Psoas muscle (tissue), 8 donors: ENCODE measurements around the gene POLN. TPM values are rescaled to one million over a fixed set of nuclear protein-coding genes. Genes with fewer than 3 reads are reported as not detected.
"Not testable (repeated sequence)": the region's sequence is repeated elsewhere in the genome, so short reads cannot be mapped to it uniquely, and the experiment has no call there.

ENCODE experiments used
- ATAC-seq, 4 donors: fragments of 200-7000 bp; cut with Tn5 transposase; one replicate each; pipeline ENCODE4 v1.9.1; 2020; ENCODE audit warnings: moderate library complexity in 3 of 4, mild to moderate bottlenecking in 2 of 4
- DNase-seq, 2 donors: peaks; one replicate each; pipeline ENCODE4 v3.0.0-alpha.2; 2020
- H3K27ac ChIP-seq: fragments of 200-600 bp; one replicate; pipeline ENCODE4 v1.8.0; 2022
- H3K27me3 ChIP-seq, 3 donors: fragments of 200-600 bp in 1 of 3; one replicate each; pipeline versions ENCODE4 v1.6.1 to v1.8.0; 2013 to 2022; ENCODE audit warnings: low read length in 2 of 3, mild to moderate bottlenecking in 2 of 3, moderate library complexity in 1 of 3; ENCODE audit not compliant: insufficient read depth in 3 of 3
- H3K36me3 ChIP-seq, 2 donors: fragments of 200-600 bp in 1 of 2; one replicate each; pipeline versions ENCODE4 v1.6.1 to v1.8.0; 2013 to 2022; ENCODE audit warnings: low read depth in 1 of 2, mild to moderate bottlenecking in 1 of 2, moderate library complexity in 1 of 2; ENCODE audit not compliant: insufficient read depth in 1 of 2
- H3K4me1 ChIP-seq: fragments of 200-600 bp; one replicate; pipeline ENCODE4 v1.8.0; 2022
- H3K4me3 ChIP-seq: fragments of 200-600 bp; one replicate; pipeline ENCODE4 v1.8.0; 2022; ENCODE audit warnings: mild to moderate bottlenecking
- H3K9me3 ChIP-seq: fragments of 200-600 bp; one replicate; pipeline ENCODE4 v1.8.0; 2022
- CTCF ChIP-seq: fragments of 200-600 bp; IDR thresholded peaks from one replicate; pipeline ENCODE4 v1.8.0; 2022; ENCODE audit warnings: antibody characterized with exemption
- WGBS, 3 donors: extraction: QIAGEN DNeasy Blood & Tissue Kit; methylation state at CpG; one replicate each; pipeline versions ENCODE4 v1.1.6 to v1.1.7; 2013; 5-methylcytosine and 5-hydroxymethylcytosine counted together
- intact Hi-C, 2 donors: fragments of 100-400 bp; cut with DNase I; formaldehyde crosslinking; loops; one replicate each; pipeline versions ENCODE4 v1.11.0 to v1.14.2; 2022
- polyA plus RNA-seq, 3 donors: library from polyadenylated mRNA; stranded (reverse); fragments of 200-250 nt; gene quantifications; one replicate each; pipeline ENCODE4 v1.2.3, GENCODE V29; 2013
- total RNA-seq, 4 donors: library from RNA; stranded (reverse); fragmentation: NEBNext Ultra II Directional in 2 of 4; extraction: Animal tissue kit (Norgen Biotek cat#: 25700) in 2 of 4; gene quantifications; one replicate each; pipeline versions ENCODE4 v1.2.1 to v1.2.4, GENCODE V29; 2021 to 2023
- donor health status: healthy with polysubstance abuse.
- donor health status: DM: no; HTN: no; CAD: no; lungs with moderate emphysema.
- donor health status: Bipolar disorder and iron deficiency.
- donor health status: healthy.
- donor health status: DM: yes; HTN: yes; CAD: no.
- donor health status: DM: no; HTN: no; CAD: no.
- donor health status: DM: no; HTN: no; CAD: no.
- donor health status: DM: yes; HTN: yes; CAD: no.

The POLN gene
- total and polyA plus RNA-seq, 7 donors: 0.44 to 3.0 (median 0.95) TPM

GRCh38 chr4:2036327-2036726, 205.6 kb downstream of the POLN start:
- Histone ChIP-seq H3K9me3 (no peaks in the 10 kb centered on the region), H3K27ac (no peak overlapping the region), H3K4me1 (peaks cover 7% of the 10 kb centered on the region), H3K4me3 (no peak overlapping the region), H3K36me3 (no peaks in the 10 kb centered on the region), H3K27me3 (peaks cover 0 to 38% (median 10%) of the 10 kb centered on the region in 3 donors)
- WGBS, 3 donors: 73 to 80% (median 78%) methylated on average over 10 of the region's 10 CpGs
- intact Hi-C loops: no loop called here
- no peak for TF ChIP-seq CTCF
- ATAC-seq (no peak), DNase-seq (no peak)

DNA sequence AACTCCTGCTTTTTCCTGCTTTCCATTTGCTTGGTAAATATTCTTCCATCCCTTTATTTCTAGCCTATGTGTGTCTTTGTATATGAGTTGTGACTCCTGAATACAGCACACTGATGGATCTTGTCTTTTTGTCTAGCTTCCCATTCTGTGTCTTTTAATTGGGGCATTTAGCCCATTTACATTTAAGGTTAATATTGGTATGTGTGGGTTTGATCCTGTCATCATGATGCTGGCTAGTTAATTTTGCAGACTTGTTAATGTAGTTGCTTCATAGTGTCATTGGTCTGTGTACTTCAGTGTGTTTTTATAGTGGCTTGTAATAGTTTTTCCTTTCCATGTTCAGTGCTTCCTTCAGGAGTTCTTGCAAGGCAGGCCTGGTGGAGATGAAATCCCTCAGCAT, 210.8 kb downstream of the POLN start:
- H3K4me1 ChIP-seq, ATAC-seq, H3K27ac ChIP-seq, H3K4me3 ChIP-seq, DNase-seq, H3K9me3 ChIP-seq, H3K36me3 ChIP-seq, intact Hi-C loops: not testable (repeated sequence)
- H3K27me3 ChIP-seq: peaks cover 0 to 15% (median 3%) of the 10 kb centered on the region in 3 donors

- H3K4me3 ChIP-seq, H3K9me3 ChIP-seq, H3K36me3 ChIP-seq, H3K27me3 ChIP-seq, H3K27ac ChIP-seq, intact Hi-C loops, ATAC-seq, DNase-seq, H3K4me1 ChIP-seq: not testable (repeated sequence)
- 83 to 89% (median 88%) methylated on average over 4 of the region's 4 CpGs for WGBS, 3 donors
These were observed 214.8 kb downstream of the POLN start for GRCh38 chr4:2027120-2027519.

DNA sequence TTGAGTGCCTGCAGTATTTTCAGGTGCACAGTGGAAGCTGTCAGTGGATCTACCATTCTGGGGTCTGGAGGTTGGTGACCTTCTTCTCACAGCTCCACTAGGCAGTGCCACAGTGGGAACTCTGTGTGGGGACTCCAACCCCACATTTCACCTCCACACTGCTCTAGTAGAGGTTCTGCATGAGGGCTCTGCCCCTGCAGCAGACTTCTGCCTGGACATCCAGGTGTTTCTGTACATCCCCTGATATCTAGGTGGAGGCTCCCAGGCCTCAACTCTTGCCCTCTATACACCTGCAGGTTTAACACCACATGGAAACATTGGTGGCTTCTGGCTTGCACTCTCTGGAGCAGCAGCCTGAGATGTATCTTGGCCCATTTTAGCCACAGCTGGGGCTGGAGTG, 216.1 kb downstream of the POLN start:
- DNase-seq: no peak
- Histone ChIP-seq H3K4me3 (no peak overlapping the region), H3K4me1 (no peaks in the 10 kb centered on the region), H3K9me3 (no peaks in the 10 kb centered on the region), H3K27ac (no peak overlapping the region), H3K27me3 (peaks cover 0 to 11% (median 5%) of the 10 kb centered on the region in 3 donors), H3K36me3 (no peaks in the 10 kb centered on the region)
- no peak for ATAC-seq
- no peak for TF ChIP-seq CTCF
- intact Hi-C loops: no loop called here

GRCh38 chr4:2024683-2025082, 217.2 kb downstream of the POLN start:
- no peak overlapping the region for H3K27ac ChIP-seq
- no peaks in the 10 kb centered on the region for H3K36me3 ChIP-seq
- H3K9me3 ChIP-seq: no peaks in the 10 kb centered on the region
- no peaks in the 10 kb centered on the region for H3K4me1 ChIP-seq
- intact Hi-C loops: no loop called here
- no peak overlapping the region for H3K4me3 ChIP-seq
- TF ChIP-seq CTCF: no peak
- H3K27me3 ChIP-seq: peaks cover 0 to 11% (median 6%) of the 10 kb centered on the region in 3 donors
- DNase-seq (no peak), ATAC-seq (no peak)

Other genes starting within 250 kb of the POLN start
- 10 to 100 TPM; 11.4 to 20.2 (median 12.2) TPM for gene NELFA, start 233.1 kb downstream of the POLN start, total RNA-seq
- gene NELFA, start 233.1 kb downstream of the POLN start, polyA plus RNA-seq: 10 to 100 TPM; 13.2 to 16.5 (median 15.2) TPM
- gene NAT8L, start 182.8 kb downstream of the POLN start, total RNA-seq: 1 to 10 TPM; 3.4 to 7.2 (median 4.8) TPM
- gene NAT8L, start 182.8 kb downstream of the POLN start, polyA plus RNA-seq: 1 to 10 TPM in 2 of 3 donors, under 1 TPM in 1; 0.72 to 1.7 (median 1.5) TPM
- 1 to 10 TPM; 4.2 to 7.4 (median 5.1) TPM for gene HAUS3, start within 50 bp of the POLN start, total RNA-seq
- gene HAUS3, start within 50 bp of the POLN start, polyA plus RNA-seq: 10 to 100 TPM in 1 of 3 donors, 1 to 10 TPM in 2; 5.3 to 16.1 (median 5.8) TPM
- 10 to 100 TPM; 18.8 to 36.7 (median 35.3) TPM for gene MXD4, start 20.0 kb upstream of the POLN start, total RNA-seq
- gene MXD4, start 20.0 kb upstream of the POLN start, polyA plus RNA-seq: 10 to 100 TPM; 15.4 to 29.9 (median 23.3) TPM
- 1 to 10 TPM; 3.4 to 7.7 (median 5.0) TPM for gene ZFYVE28, start 176.5 kb upstream of the POLN start, total RNA-seq
- 1 to 10 TPM; 1.7 to 2.9 (median 2.1) TPM for gene ZFYVE28, start 176.5 kb upstream of the POLN start, polyA plus RNA-seq
- not detected for gene CFAP99, start 176.8 kb upstream of the POLN start, total RNA-seq
- under 1 TPM in 2 of 3 donors, not detected in 1; 0.03 TPM for gene CFAP99, start 176.8 kb upstream of the POLN start, polyA plus RNA-seq
- 10 to 100 TPM; 20.1 to 37.7 (median 31.3) TPM for gene RNF4, start 227.0 kb upstream of the POLN start, total RNA-seq
- 10 to 100 TPM; 18.1 to 50.2 (median 30.7) TPM for gene RNF4, start 227.0 kb upstream of the POLN start, polyA plus RNA-seq